ENCODE data around the gene ACTA1. TPM values are rescaled to one million over a fixed set of nuclear protein-coding genes. Genes with fewer than 3 reads are reported as not detected.

The ACTA1 gene
- polyA plus RNA-seq, 2 of the 4 experiments (the other 2 are of a cell fraction), result 0.16 to 0.25 TPM

DNA sequence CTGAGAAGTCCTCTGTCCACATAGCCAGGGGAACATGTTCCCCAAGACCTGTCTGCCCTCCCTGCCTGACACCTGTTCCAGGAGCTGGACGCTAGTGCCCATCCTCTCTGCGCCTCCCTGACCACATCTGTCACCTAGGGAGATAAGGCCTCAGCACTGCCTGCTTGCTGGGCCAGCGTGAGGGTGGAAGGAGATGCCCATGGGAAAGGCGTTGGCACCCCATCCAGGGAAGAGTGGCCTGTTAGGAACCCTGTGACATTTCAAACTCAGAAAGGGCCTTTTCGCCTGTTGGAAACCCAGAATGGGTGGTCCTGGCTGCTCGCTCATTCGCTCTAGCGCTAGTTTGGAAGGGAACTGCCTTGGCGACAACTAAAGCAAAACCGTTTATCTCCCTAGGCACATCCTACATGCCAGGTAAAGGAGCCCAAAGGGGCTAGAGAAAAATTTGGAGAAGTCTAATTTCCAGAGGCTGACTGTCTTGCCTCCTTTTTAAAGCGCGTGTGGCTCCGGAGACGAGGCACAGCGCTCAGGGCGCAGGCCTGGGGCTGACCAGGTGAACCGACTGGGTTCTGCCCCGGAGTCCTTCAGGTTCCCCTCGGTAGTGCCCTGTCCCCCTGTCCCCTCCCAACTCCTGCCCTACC, 410 bp downstream of the ACTA1 start (continued):
- TF ChIP-seq RCOR1 (IDR thresholded peaks at IDR 0.05; ENCODE audit: low read depth, low read length), result no peak

GRCh38 chr1:229432905-229433304, 989 bp downstream of the ACTA1 start:
- CTCF ChIA-PET, result no interaction called here
- TF ChIP-seq HOXB13 (CRISPR knock-in tag; IDR thresholded peaks at IDR 0.05; ENCODE audit: low read depth) (no peak), RAD21 (conservative IDR thresholded peaks at IDR 0.05 in 1 of 2, IDR thresholded peaks at IDR 0.05 in 1 of 2) (no peak)
- 80% methylated on average over 23 of the region's 37 CpGs for WGBS (ENCODE audit: missing lambda C conversion rate)
- Histone ChIP-seq H3K9me3 (no peaks in the 10 kb centered on the region), H3K4me1 (no peaks in the 10 kb centered on the region), H3K4me2 (no peak overlapping the region), H3K27ac (no peak overlapping the region), H3K4me3 (no peak overlapping the region)
- DNase-seq (ENCODE audit: low read depth in 1 of 2, low spot score in 1 of 2), result no peak
- POLR2A ChIA-PET, result no interaction called here
- no peak for FAIRE-seq
- no peak for ATAC-seq

DNA sequence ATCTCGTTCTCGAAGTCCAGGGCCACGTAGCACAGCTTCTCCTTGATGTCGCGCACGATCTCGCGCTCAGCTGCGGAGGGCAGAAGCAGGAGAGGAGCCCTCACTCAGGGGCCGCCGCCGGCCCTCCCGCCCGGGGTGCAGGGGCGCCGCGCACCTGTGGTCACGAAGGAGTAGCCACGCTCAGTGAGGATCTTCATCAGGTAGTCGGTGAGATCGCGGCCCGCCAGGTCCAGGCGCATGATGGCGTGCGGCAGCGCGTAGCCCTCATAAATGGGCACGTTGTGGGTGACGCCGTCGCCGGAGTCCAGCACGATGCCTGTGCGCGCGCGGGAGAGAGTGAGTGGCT, 1.8 kb downstream of the ACTA1 start:
- no peak overlapping the region for H3K4me3 ChIP-seq
- DNase-seq (ENCODE audit: low read depth in 1 of 2, low spot score in 1 of 2), result no peak
- no peak for TF ChIP-seq MYC (IDR thresholded peaks at IDR 0.05; ENCODE audit: borderline replicate concordance, low read length)
- TF ChIP-seq POLR2A (IDR thresholded peaks at IDR 0.05; ENCODE audit: low read length), result no peak
- no peak for TF ChIP-seq TFCP2L1 (CRISPR knock-in tag; IDR thresholded peaks at IDR 0.05)
- no peak for TF ChIP-seq RFX5 (IDR thresholded peaks at IDR 0.05)
- no peak for TF ChIP-seq MAFK (IDR thresholded peaks at IDR 0.05; ENCODE audit: partially characterized antibody)

GRCh38 chr1:229431284-229432115, 2.4 kb downstream of the ACTA1 start:
- FAIRE-seq (no peak), ATAC-seq (no peak)

More for the DNA sequence above, 1.8 kb downstream of the ACTA1 start:
- H3K4me1 ChIP-seq, result no peaks in the 10 kb centered on the region
- WGBS (ENCODE audit: missing lambda C conversion rate), result 77% methylated on average over 26 of the region's 38 CpGs
- H3K4me2 ChIP-seq, result no peak overlapping the region
- no peak overlapping the region for H3K27ac ChIP-seq
- ChIA-PET POLR2A (no interaction called here), CTCF (no interaction called here)
- no peaks in the 10 kb centered on the region for H3K9me3 ChIP-seq
- FAIRE-seq (no peak), ATAC-seq (no peak)

More at GRCh38 chr1:229431284-229432115, 2.4 kb downstream of the ACTA1 start:
- Histone ChIP-seq H3K4me3 (no peak overlapping the region), H3K9me3 (no peaks in the 10 kb centered on the region), H3K27ac (no peak overlapping the region), H3K4me1 (no peaks in the 10 kb centered on the region), H3K4me2 (no peak overlapping the region)
- POLR2A ChIA-PET, result interaction anchor here (0.8 kb wide), 1 partner anchor 804 kb away, joined by 3 read pairs; no protein-coding TSS in a partner anchor
- CTCF ChIA-PET, result interaction anchor here (0.5 to 1.4 kb wide), 3 partner anchors 8 to 1697 kb away, joined by 3 to 5 read pairs (median 3); no protein-coding TSS in a partner anchor
- TF ChIP-seq PBX3 (IDR thresholded peaks at IDR 0.05) (no peak), ZSCAN20 (CRISPR knock-in tag; IDR thresholded peaks at IDR 0.05) (no peak), CBX2 (IDR thresholded peaks at IDR 0.05; ENCODE audit: borderline replicate concordance, low read depth) (no peak), BHLHE40 (IDR thresholded peaks at IDR 0.05; ENCODE audit: low read depth, low read length) (no peak), JUNB (IDR thresholded peaks at IDR 0.05) (no peak), CHD2 (IDR thresholded peaks at IDR 0.05; ENCODE audit: low read length, partially characterized antibody) (no peak), MYC (IDR thresholded peaks at IDR 0.05; ENCODE audit: borderline replicate concordance, low read length) (no peak), CBX8 (IDR thresholded peaks at IDR 0.05) (no peak), HEYL (CRISPR knock-in tag; IDR thresholded peaks at IDR 0.05) (no peak), RNF2 (IDR thresholded peaks at IDR 0.05; ENCODE audit: borderline replicate concordance, low read depth) (no peak), GATA3 (IDR thresholded peaks at IDR 0.05; ENCODE audit: borderline replicate concordance) (no peak), CEBPB (IDR thresholded peaks at IDR 0.05) (no peak), ZFP36 (IDR thresholded peaks at IDR 0.05; ENCODE audit: borderline replicate concordance, partially characterized antibody) (no peak), ZC3H11A (IDR thresholded peaks at IDR 0.05) (no peak), PHF8 (IDR thresholded peaks at IDR 0.05; ENCODE audit: borderline replicate concordance, low read depth) (no peak), TFCP2L1 (CRISPR knock-in tag; IDR thresholded peaks at IDR 0.05) (no peak)
- TF ChIP-seq, protein P1, sequence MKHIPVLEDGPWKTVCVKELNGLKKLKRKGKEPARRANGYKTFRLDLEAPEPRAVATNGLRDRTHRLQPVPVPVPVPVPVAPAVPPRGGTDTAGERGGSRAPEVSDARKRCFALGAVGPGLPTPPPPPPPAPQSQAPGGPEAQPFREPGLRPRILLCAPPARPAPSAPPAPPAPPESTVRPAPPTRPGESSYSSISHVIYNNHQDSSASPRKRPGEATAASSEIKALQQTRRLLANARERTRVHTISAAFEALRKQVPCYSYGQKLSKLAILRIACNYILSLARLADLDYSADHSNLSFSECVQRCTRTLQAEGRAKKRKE (CRISPR knock-in tag; IDR thresholded peaks at IDR 0.05; ENCODE audit: low read depth), result no peak
- TF ChIP-seq, protein P2, sequence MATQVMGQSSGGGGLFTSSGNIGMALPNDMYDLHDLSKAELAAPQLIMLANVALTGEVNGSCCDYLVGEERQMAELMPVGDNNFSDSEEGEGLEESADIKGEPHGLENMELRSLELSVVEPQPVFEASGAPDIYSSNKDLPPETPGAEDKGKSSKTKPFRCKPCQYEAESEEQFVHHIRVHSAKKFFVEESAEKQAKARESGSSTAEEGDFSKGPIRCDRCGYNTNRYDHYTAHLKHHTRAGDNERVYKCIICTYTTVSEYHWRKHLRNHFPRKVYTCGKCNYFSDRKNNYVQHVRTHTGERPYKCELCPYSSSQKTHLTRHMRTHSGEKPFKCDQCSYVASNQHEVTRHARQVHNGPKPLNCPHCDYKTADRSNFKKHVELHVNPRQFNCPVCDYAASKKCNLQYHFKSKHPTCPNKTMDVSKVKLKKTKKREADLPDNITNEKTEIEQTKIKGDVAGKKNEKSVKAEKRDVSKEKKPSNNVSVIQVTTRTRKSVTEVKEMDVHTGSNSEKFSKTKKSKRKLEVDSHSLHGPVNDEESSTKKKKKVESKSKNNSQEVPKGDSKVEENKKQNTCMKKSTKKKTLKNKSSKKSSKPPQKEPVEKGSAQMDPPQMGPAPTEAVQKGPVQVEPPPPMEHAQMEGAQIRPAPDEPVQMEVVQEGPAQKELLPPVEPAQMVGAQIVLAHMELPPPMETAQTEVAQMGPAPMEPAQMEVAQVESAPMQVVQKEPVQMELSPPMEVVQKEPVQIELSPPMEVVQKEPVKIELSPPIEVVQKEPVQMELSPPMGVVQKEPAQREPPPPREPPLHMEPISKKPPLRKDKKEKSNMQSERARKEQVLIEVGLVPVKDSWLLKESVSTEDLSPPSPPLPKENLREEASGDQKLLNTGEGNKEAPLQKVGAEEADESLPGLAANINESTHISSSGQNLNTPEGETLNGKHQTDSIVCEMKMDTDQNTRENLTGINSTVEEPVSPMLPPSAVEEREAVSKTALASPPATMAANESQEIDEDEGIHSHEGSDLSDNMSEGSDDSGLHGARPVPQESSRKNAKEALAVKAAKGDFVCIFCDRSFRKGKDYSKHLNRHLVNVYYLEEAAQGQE (IDR thresholded peaks at IDR 0.05), result no peak
- TF ChIP-seq, protein P3, sequence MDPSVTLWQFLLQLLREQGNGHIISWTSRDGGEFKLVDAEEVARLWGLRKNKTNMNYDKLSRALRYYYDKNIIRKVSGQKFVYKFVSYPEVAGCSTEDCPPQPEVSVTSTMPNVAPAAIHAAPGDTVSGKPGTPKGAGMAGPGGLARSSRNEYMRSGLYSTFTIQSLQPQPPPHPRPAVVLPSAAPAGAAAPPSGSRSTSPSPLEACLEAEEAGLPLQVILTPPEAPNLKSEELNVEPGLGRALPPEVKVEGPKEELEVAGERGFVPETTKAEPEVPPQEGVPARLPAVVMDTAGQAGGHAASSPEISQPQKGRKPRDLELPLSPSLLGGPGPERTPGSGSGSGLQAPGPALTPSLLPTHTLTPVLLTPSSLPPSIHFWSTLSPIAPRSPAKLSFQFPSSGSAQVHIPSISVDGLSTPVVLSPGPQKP (IDR thresholded peaks at IDR 0.05; ENCODE audit: low read depth, low read length), result no peak
- DNase-seq (ENCODE audit: low read depth in 1 of 2, low spot score in 1 of 2), result no peak
- 74% methylated on average over 46 of the region's 65 CpGs for WGBS (ENCODE audit: missing lambda C conversion rate)
